ENCODE measurements around the gene PRR36. TPM values are rescaled to one million over a fixed set of nuclear protein-coding genes. Genes with fewer than 3 reads are reported as not detected.

Gene PRR36
- total and polyA plus RNA-seq, 2 donors (not counting 1 experiment from before 2014, with no cell fraction given) = 0.01 TPM; not detected in 1

GRCh38 chr19:7851623-7852500, 22.3 kb downstream of the PRR36 start:
- CTCF ChIA-PET = interaction anchor here (0.6 to 3.0 kb wide), 9 partner anchors 11 to 241 kb away, joined by 3 to 15 read pairs (median 4); partner anchors contain the start of genes SNAPC2 and TIMM44
- WGBS (ENCODE audit: insufficient coverage) = 90% methylated on average over 26 of the region's 26 CpGs
- H3K4me2 ChIP-seq (replicated peaks; ENCODE audit: low read depth, low read length, poor library complexity, severe bottlenecking) = no peak overlapping the region
- Mint-ChIP-seq H3K27me3 (peaks cover 3% of the 10 kb centered on the region), H3K4me1 (peaks cover 8% of the 10 kb centered on the region), H3K4me3 (no peak overlapping the region), H3K9me3 (ENCODE audit: insufficient read depth) (no peaks in the 10 kb centered on the region), H3K27ac (no peak overlapping the region)
- H4K20me1 ChIP-seq (ENCODE audit: control insufficient read depth, insufficient read depth, low read length, poor library complexity, severe bottlenecking) = no peaks in the 10 kb centered on the region
- POLR2A ChIA-PET = interaction anchor here (1.1 kb wide), 1 partner anchor 9 kb away, joined by 7 read pairs; no protein-coding TSS in a partner anchor
- peaks cover 0 to 23% (median 0%) of the 10 kb centered on the region in 4 experiments for H3K27me3 ChIP-seq (replicated peaks in 1 of 4; ENCODE audit: control extremely low read depth in 1 of 4, control insufficient read depth in 3 of 4, insufficient read depth in 4 of 4, low read length in 3 of 4)
- TF ChIP-seq CTCF (IDR thresholded peaks at IDR 0.05) (no peak), EZH2 (IDR thresholded peaks at IDR 0.05; ENCODE audit: borderline replicate concordance, insufficient read depth, low read depth, low read length, poor library complexity, severe bottlenecking) (no peak)
- H3K4me3 ChIP-seq (ENCODE audit: control extremely low read depth in 1 of 5, extremely low read depth in 1 of 5, insufficient read depth in 1 of 5, low read depth in 2 of 5, low read length in 4 of 5) = no peak overlapping the region
- intact Hi-C loops (cut with micrococcal nuclease) = loop anchor here (5.0 kb wide), 1 partner anchor 90 kb away; the partner anchor contains the start of gene TIMM44
- H3K36me3 ChIP-seq (replicated peaks in 1 of 2; ENCODE audit: control extremely low read depth in 1 of 2, control insufficient read depth in 1 of 2, extremely low read depth in 1 of 2, insufficient read depth in 2 of 2, low read length in 1 of 2) = no peaks in the 10 kb centered on the region
- H3K9ac ChIP-seq (ENCODE audit: low read length) = no peak overlapping the region
- H3K9me3 ChIP-seq (ENCODE audit: control extremely low read depth in 1 of 3, control insufficient read depth in 2 of 3, insufficient read depth in 1 of 3, low read length in 2 of 3) = peaks cover 0 to 3% (median 0%) of the 10 kb centered on the region in 3 donors
- H3K4me1 ChIP-seq (ENCODE audit: control insufficient read depth in 2 of 2, insufficient read depth in 2 of 2, low read length in 2 of 2) = peaks cover 6 to 7% of the 10 kb centered on the region in 2 donors
- no peak overlapping the region for H3K27ac ChIP-seq (ENCODE audit: low read length in 2 of 2)
- ATAC-seq (ENCODE audit: low read depth) (no peak), DNase-seq (no peak)
- no peak overlapping the region for H2AFZ ChIP-seq (ENCODE audit: insufficient read depth, low read depth, low read length, poor library complexity, severe bottlenecking)
- H3K79me2 ChIP-seq (ENCODE audit: control insufficient read depth, insufficient read depth, low read length) = no peaks in the 10 kb centered on the region
